ENCODE data around the gene NID1. TPM values are rescaled to one million over a fixed set of nuclear protein-coding genes. Genes with fewer than 3 reads are reported as not detected.

Gene NID1
- total and polyA plus RNA-seq, 2 donors (not counting 3 experiments of a cell fraction or from before 2014, with no cell fraction given): 87.0 to 109 TPM

DNA sequence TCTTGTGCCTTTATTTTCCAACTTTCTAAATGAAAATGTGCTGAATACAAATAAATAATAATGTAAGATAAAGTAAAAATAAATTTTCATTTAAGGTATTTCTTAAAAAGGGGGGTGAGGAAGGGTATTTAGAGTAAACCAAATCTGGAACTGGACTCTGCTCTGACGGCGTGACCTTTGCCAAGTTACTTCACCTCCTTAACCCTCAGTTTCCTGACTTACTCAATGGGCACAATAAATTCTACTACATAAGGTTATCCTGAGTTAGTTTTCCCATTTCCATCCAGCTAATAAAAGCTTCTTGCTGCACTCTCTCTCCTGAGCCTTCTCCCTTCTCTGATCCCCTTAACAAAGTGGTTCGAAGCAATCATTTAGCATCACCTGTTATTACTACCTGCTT, 93.9 kb downstream of the NID1 start:
- BruUV-seq (replicated peaks): no TSS peak
- H3K27me3 ChIP-seq (ENCODE audit: control insufficient read depth in 2 of 2, insufficient read depth in 2 of 2, low read length in 2 of 2): peaks cover 0 to 1% of the 10 kb centered on the region in 2 experiments
- no peak overlapping the region for H3K4me3 ChIP-seq (replicated peaks in 1 of 3; ENCODE audit: insufficient read depth in 1 of 3, low read depth in 1 of 3, low read length in 3 of 3)
- dilution Hi-C loops (cut with MboI; ENCODE audit: extremely low pct_ligation_motif_present, low sequenced_read_pairs) (no loop called here), intact Hi-C loops (cut with micrococcal nuclease) (loop anchor here (1.0 to 2.0 kb wide), 6 partner anchors 94 to 466 kb away; partner anchors contain the start of genes B3GALNT2, LYST and NID1)
- no peak for DNase-seq (ENCODE audit: low read depth, low spot score)
- peaks cover 16% of the 10 kb centered on the region for H3K4me1 ChIP-seq (ENCODE audit: control insufficient read depth, extremely low read depth, insufficient read depth, low read length)
- H3K9ac ChIP-seq (replicated peaks; ENCODE audit: extremely low read depth, insufficient read depth, low read length): no peak overlapping the region
- TF ChIP-seq GATA2 (IDR thresholded peaks at IDR 0.05; ENCODE audit: insufficient read depth, insufficient read length, low read depth, low read length) (no peak), MYC (IDR thresholded peaks at IDR 0.05; ENCODE audit: low read depth, low read length) (no peak), EZH2 (IDR thresholded peaks at IDR 0.05; ENCODE audit: borderline replicate concordance, low read depth, low read length, severe bottlenecking) (no peak)
- H3K27ac ChIP-seq (ENCODE audit: insufficient read depth, low read depth, low read length): no peak overlapping the region
- no peaks in the 10 kb centered on the region for H3K79me2 ChIP-seq (ENCODE audit: control insufficient read depth, insufficient read depth, low read length)
- H4K20me1 ChIP-seq (replicated peaks; ENCODE audit: control insufficient read depth, extremely low read depth, insufficient read depth, low read length): no peaks in the 10 kb centered on the region
- peak overlapping the region; percentile 73 for H3K4me2 ChIP-seq (ENCODE audit: insufficient read depth, low read length)
- CTCF ChIA-PET: interaction anchor here (0.5 to 5.0 kb wide), 75 partner anchors 8 to 529 kb away, joined by 3 to 124 read pairs (median 6); partner anchors contain the start of genes B3GALNT2, GNG4, LYST and NID1
- H3K9me1 ChIP-seq (replicated peaks; ENCODE audit: control insufficient read depth, extremely low read depth, insufficient read depth, low read length): no peaks in the 10 kb centered on the region
- FAIRE-seq: no peak
- H3K36me3 ChIP-seq (ENCODE audit: control insufficient read depth in 2 of 2, extremely low read depth in 1 of 2, insufficient read depth in 2 of 2, low read length in 2 of 2): no peaks in the 10 kb centered on the region
- POLR2A ChIA-PET: interaction anchor here (1.1 to 1.4 kb wide), 2 partner anchors 105 to 467 kb away, joined by 3 to 7 read pairs; partner anchors contain the start of gene B3GALNT2
- H3K9me3 ChIP-seq (replicated peaks; ENCODE audit: control insufficient read depth, insufficient read depth, low read length): no peaks in the 10 kb centered on the region
- peak overlapping the region; percentile 90 for H2AFZ ChIP-seq (ENCODE audit: low read depth, low read length)

- FAIRE-seq: no peak
- H3K4me3 ChIP-seq (replicated peaks in 1 of 3; ENCODE audit: insufficient read depth in 1 of 3, low read depth in 1 of 3, low read length in 3 of 3): no peak overlapping the region
- no peak overlapping the region for H2AFZ ChIP-seq (ENCODE audit: low read depth, low read length)
- dilution Hi-C loops (cut with MboI; ENCODE audit: extremely low pct_ligation_motif_present, low sequenced_read_pairs): no loop called here
- DNase-seq (ENCODE audit: low read depth, low spot score): no peak
- H3K9me3 ChIP-seq (replicated peaks; ENCODE audit: control insufficient read depth, insufficient read depth, low read length): no peaks in the 10 kb centered on the region
- ChIA-PET CTCF (interaction anchor here (1.2 to 5.0 kb wide), 3 partner anchors 10 to 103 kb away, joined by 3 to 124 read pairs (median 5); partner anchors contain the start of gene LYST), POLR2A (no interaction called here)
- no peak overlapping the region for H3K27ac ChIP-seq (ENCODE audit: insufficient read depth, low read depth, low read length)
- no peak overlapping the region for H3K9ac ChIP-seq (replicated peaks; ENCODE audit: extremely low read depth, insufficient read depth, low read length)
- H3K4me2 ChIP-seq (ENCODE audit: insufficient read depth, low read length): no peak overlapping the region
- H3K36me3 ChIP-seq (ENCODE audit: control insufficient read depth in 2 of 2, extremely low read depth in 1 of 2, insufficient read depth in 2 of 2, low read length in 2 of 2): no peaks in the 10 kb centered on the region
- TF ChIP-seq, protein P1, sequence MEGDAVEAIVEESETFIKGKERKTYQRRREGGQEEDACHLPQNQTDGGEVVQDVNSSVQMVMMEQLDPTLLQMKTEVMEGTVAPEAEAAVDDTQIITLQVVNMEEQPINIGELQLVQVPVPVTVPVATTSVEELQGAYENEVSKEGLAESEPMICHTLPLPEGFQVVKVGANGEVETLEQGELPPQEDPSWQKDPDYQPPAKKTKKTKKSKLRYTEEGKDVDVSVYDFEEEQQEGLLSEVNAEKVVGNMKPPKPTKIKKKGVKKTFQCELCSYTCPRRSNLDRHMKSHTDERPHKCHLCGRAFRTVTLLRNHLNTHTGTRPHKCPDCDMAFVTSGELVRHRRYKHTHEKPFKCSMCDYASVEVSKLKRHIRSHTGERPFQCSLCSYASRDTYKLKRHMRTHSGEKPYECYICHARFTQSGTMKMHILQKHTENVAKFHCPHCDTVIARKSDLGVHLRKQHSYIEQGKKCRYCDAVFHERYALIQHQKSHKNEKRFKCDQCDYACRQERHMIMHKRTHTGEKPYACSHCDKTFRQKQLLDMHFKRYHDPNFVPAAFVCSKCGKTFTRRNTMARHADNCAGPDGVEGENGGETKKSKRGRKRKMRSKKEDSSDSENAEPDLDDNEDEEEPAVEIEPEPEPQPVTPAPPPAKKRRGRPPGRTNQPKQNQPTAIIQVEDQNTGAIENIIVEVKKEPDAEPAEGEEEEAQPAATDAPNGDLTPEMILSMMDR (IDR thresholded peaks at IDR 0.05; ENCODE audit: extremely low read depth in 1 of 2, insufficient read depth in 1 of 2, low read depth in 1 of 2, low read length in 2 of 2): no peak
- no peak for TF ChIP-seq JUN (IDR thresholded peaks at IDR 0.05; ENCODE audit: borderline replicate concordance, insufficient read depth, insufficient read length, low read depth)
- no peak for TF ChIP-seq GATA2 (IDR thresholded peaks at IDR 0.05; ENCODE audit: insufficient read depth, insufficient read length, low read depth, low read length)
- TF ChIP-seq EZH2 (IDR thresholded peaks at IDR 0.05; ENCODE audit: borderline replicate concordance, low read depth, low read length, severe bottlenecking): no peak
- no peak for TF ChIP-seq POLR2AphosphoS5 (IDR thresholded peaks at IDR 0.05; ENCODE audit: insufficient read depth, low read depth, low read length)
- TF ChIP-seq FOS (IDR thresholded peaks at IDR 0.05; ENCODE audit: borderline replicate concordance, insufficient read depth, low read length): no peak
- TF ChIP-seq MAX (IDR thresholded peaks at IDR 0.05; ENCODE audit: insufficient read depth, insufficient read length): no peak
- no peak for TF ChIP-seq POLR2A (IDR thresholded peaks at IDR 0.05; ENCODE audit: low read depth, low read length)
- no peak for TF ChIP-seq MYC (IDR thresholded peaks at IDR 0.05; ENCODE audit: low read depth, low read length)
- H3K9me1 ChIP-seq (replicated peaks; ENCODE audit: control insufficient read depth, extremely low read depth, insufficient read depth, low read length): no peaks in the 10 kb centered on the region
- intact Hi-C loops (cut with micrococcal nuclease): no loop called here
- no peaks in the 10 kb centered on the region for H3K79me2 ChIP-seq (ENCODE audit: control insufficient read depth, insufficient read depth, low read length)
- peaks cover 16% of the 10 kb centered on the region for H3K4me1 ChIP-seq (ENCODE audit: control insufficient read depth, extremely low read depth, insufficient read depth, low read length)
- no peaks in the 10 kb centered on the region for H4K20me1 ChIP-seq (replicated peaks; ENCODE audit: control insufficient read depth, extremely low read depth, insufficient read depth, low read length)
- peaks cover 0 to 1% of the 10 kb centered on the region in 2 experiments for H3K27me3 ChIP-seq (ENCODE audit: control insufficient read depth in 2 of 2, insufficient read depth in 2 of 2, low read length in 2 of 2)
- no TSS peak for BruUV-seq (replicated peaks)
Measured at GRCh38 chr1:235968831-235969230, 96.1 kb downstream of the NID1 start.

All from endothelial cell of umbilical vein (primary cell).